ENCODE results near the gene LRRN1. TPM values are rescaled to one million over a fixed set of nuclear protein-coding genes. Genes with fewer than 3 reads are reported as not detected.

LRRN1 gene
- total RNA-seq (1.6 and 2.5 TPM in 2 replicates), polyA plus RNA-seq (0.27 and 1.1 TPM in 2 replicates), polyA minus RNA-seq (0.57 and 3.2 TPM in 2 replicates)
- 1.8 TPM for total RNA-seq (2013)

- intact Hi-C loops (cut with micrococcal nuclease), result no loop called here
- no peaks in the 10 kb centered on the region for H3K79me2 ChIP-seq (ENCODE audit: control insufficient read depth, insufficient read depth, low read length)
- H3K27ac Mint-ChIP-seq, result peak within 1 kb of the TSS; percentile 88
- H3K9me3 ChIP-seq (ENCODE audit: control extremely low read depth in 1 of 3, control insufficient read depth in 2 of 3, insufficient read depth in 1 of 3, low read length in 2 of 3), result peaks cover 0 to 3% (median 0%) of the 10 kb centered on the region in 3 donors
- no peaks in the 10 kb centered on the region for H4K20me1 ChIP-seq (ENCODE audit: control insufficient read depth, insufficient read depth, low read length, poor library complexity, severe bottlenecking)
- under 1% methylated on average over 97 of the region's 102 CpGs for WGBS (ENCODE audit: insufficient coverage)
- H3K36me3 ChIP-seq (replicated peaks in 1 of 2; ENCODE audit: control extremely low read depth in 1 of 2, control insufficient read depth in 1 of 2, extremely low read depth in 1 of 2, insufficient read depth in 2 of 2, low read length in 1 of 2), result no peaks in the 10 kb centered on the region
- H3K4me3 ChIP-seq (ENCODE audit: control extremely low read depth in 1 of 5, extremely low read depth in 1 of 5, insufficient read depth in 1 of 5, low read depth in 2 of 5, low read length in 4 of 5), result peak within 1 kb of the TSS; percentile 53 to 64 (median 59)
- H3K4me1 ChIP-seq (ENCODE audit: control insufficient read depth in 2 of 2, insufficient read depth in 2 of 2, low read length in 2 of 2), result peaks cover 21 to 26% of the 10 kb centered on the region in 2 donors
- DNase-seq (peak; percentile 74), ATAC-seq (ENCODE audit: low read depth) (peak; percentile 85)
- CTCF ChIA-PET, result no interaction called here
- H3K27me3 ChIP-seq (replicated peaks in 1 of 4; ENCODE audit: control extremely low read depth in 1 of 4, control insufficient read depth in 3 of 4, insufficient read depth in 4 of 4, low read length in 3 of 4), result peaks cover 0 to 49% (median 15%) of the 10 kb centered on the region in 4 experiments
- POLR2A ChIA-PET, result no interaction called here
- TF ChIP-seq, protein P1, sequence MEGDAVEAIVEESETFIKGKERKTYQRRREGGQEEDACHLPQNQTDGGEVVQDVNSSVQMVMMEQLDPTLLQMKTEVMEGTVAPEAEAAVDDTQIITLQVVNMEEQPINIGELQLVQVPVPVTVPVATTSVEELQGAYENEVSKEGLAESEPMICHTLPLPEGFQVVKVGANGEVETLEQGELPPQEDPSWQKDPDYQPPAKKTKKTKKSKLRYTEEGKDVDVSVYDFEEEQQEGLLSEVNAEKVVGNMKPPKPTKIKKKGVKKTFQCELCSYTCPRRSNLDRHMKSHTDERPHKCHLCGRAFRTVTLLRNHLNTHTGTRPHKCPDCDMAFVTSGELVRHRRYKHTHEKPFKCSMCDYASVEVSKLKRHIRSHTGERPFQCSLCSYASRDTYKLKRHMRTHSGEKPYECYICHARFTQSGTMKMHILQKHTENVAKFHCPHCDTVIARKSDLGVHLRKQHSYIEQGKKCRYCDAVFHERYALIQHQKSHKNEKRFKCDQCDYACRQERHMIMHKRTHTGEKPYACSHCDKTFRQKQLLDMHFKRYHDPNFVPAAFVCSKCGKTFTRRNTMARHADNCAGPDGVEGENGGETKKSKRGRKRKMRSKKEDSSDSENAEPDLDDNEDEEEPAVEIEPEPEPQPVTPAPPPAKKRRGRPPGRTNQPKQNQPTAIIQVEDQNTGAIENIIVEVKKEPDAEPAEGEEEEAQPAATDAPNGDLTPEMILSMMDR (IDR thresholded peaks at IDR 0.05), result no peak
- no peak for TF ChIP-seq EZH2 (IDR thresholded peaks at IDR 0.05; ENCODE audit: borderline replicate concordance, insufficient read depth, low read depth, low read length, poor library complexity, severe bottlenecking)
- peak within 1 kb of the TSS; percentile 39 to 50 for H3K27ac ChIP-seq (ENCODE audit: low read length in 2 of 2)
- H3K9me3 Mint-ChIP-seq (ENCODE audit: insufficient read depth), result peaks cover 3% of the 10 kb centered on the region
- H3K4me2 ChIP-seq (replicated peaks; ENCODE audit: low read depth, low read length, poor library complexity, severe bottlenecking), result peak within 1 kb of the TSS; percentile 88
- peaks cover 45% of the 10 kb centered on the region for H3K27me3 Mint-ChIP-seq
- H3K4me3 Mint-ChIP-seq, result peak within 1 kb of the TSS; percentile 89
- H3K9ac ChIP-seq (ENCODE audit: low read length), result peak within 1 kb of the TSS; percentile 61
- H2AFZ ChIP-seq (ENCODE audit: insufficient read depth, low read depth, low read length, poor library complexity, severe bottlenecking), result peak within 1 kb of the TSS; percentile 76
- peaks cover 22% of the 10 kb centered on the region for H3K4me1 Mint-ChIP-seq
Measured at GRCh38 chr3:3799173-3800079, at the start of gene LRRN1. Gene LRRN1 (plus strand): TSS chr3:3799431. CDS start chr3:3844642, 45,211 bp downstream.

GRCh38 chr3:3753416-3753815, 45.8 kb upstream of the LRRN1 start:
- H3K4me3 ChIP-seq (ENCODE audit: control extremely low read depth in 1 of 5, extremely low read depth in 1 of 5, insufficient read depth in 1 of 5, low read depth in 2 of 5, low read length in 4 of 5), result no peak overlapping the region
- no peaks in the 10 kb centered on the region for H3K27me3 ChIP-seq (replicated peaks in 1 of 4; ENCODE audit: control extremely low read depth in 1 of 4, control insufficient read depth in 3 of 4, insufficient read depth in 4 of 4, low read length in 3 of 4)
- no peak overlapping the region for H3K4me2 ChIP-seq (replicated peaks; ENCODE audit: low read depth, low read length, poor library complexity, severe bottlenecking)
- TF ChIP-seq EZH2 (IDR thresholded peaks at IDR 0.05; ENCODE audit: borderline replicate concordance, insufficient read depth, low read depth, low read length, poor library complexity, severe bottlenecking), result no peak
- TF ChIP-seq, protein P1 (IDR thresholded peaks at IDR 0.05), result no peak
- H3K79me2 ChIP-seq (ENCODE audit: control insufficient read depth, insufficient read depth, low read length), result no peaks in the 10 kb centered on the region
- Mint-ChIP-seq H3K4me3 (no peak overlapping the region), H3K27ac (no peak overlapping the region), H3K9me3 (ENCODE audit: insufficient read depth) (no peaks in the 10 kb centered on the region), H3K27me3 (no peaks in the 10 kb centered on the region), H3K4me1 (peaks cover 2% of the 10 kb centered on the region)
- no peaks in the 10 kb centered on the region for H3K36me3 ChIP-seq (replicated peaks in 1 of 2; ENCODE audit: control extremely low read depth in 1 of 2, control insufficient read depth in 1 of 2, extremely low read depth in 1 of 2, insufficient read depth in 2 of 2, low read length in 1 of 2)
- intact Hi-C loops (cut with micrococcal nuclease), result no loop called here
- POLR2A ChIA-PET, result no interaction called here
- peaks cover 0 to 3% of the 10 kb centered on the region in 2 donors for H3K4me1 ChIP-seq (ENCODE audit: control insufficient read depth in 2 of 2, insufficient read depth in 2 of 2, low read length in 2 of 2)
- ATAC-seq (ENCODE audit: low read depth) (no peak), DNase-seq (no peak)
- no peaks in the 10 kb centered on the region for H4K20me1 ChIP-seq (ENCODE audit: control insufficient read depth, insufficient read depth, low read length, poor library complexity, severe bottlenecking)
- no peaks in the 10 kb centered on the region for H3K9me3 ChIP-seq (ENCODE audit: control extremely low read depth in 1 of 3, control insufficient read depth in 2 of 3, insufficient read depth in 1 of 3, low read length in 2 of 3)
- H2AFZ ChIP-seq (ENCODE audit: insufficient read depth, low read depth, low read length, poor library complexity, severe bottlenecking), result no peak overlapping the region
- WGBS (ENCODE audit: insufficient coverage), result 56% methylated on average over 3 of the region's 3 CpGs
- CTCF ChIA-PET, result no interaction called here
- H3K27ac ChIP-seq (ENCODE audit: low read length in 2 of 2), result no peak overlapping the region
- no peak overlapping the region for H3K9ac ChIP-seq (ENCODE audit: low read length)

Measured in B cell (primary cell).